HG03103 (cell line): ENCODE data around the gene KRTAP5-6.

ENCODE experiments used
- ATAC-seq: cut with Tn5 transposase; IDR thresholded peaks from one replicate; pipeline ENCODE4 v1.9.1; 2021; ENCODE audit warnings: low read depth; ENCODE audit not compliant: unreplicated experiment

KRTAP5-6 gene

DNA sequence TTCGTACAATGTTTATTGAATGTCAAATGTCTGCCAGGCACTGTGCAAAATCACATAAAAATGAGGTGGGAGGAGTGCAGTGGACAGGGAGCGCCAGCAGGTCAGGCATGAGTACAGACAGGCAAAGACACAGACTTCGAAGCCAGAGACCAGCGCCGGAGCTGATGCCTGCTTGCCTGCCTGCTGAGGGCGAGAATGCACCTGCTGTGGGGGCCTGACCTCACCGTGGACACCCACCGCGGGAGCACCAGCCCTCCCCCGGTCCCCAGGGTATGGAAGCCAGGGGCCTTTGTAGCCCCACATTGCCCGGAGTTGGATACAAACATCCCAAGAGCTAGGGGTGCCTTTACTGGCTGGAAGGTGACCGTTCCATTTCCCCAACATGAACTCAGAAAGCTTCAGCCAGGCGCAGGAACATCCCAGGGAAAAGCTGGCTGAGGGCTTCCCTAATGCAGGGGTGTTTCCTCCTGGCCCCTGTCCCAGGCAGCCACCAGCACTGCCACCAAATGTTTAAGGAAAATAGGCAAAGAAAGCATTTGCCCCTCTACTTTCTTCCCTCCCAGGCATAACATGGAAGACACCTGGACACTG is 35.5 kb downstream of the KRTAP5-6 start:
- ATAC-seq = no peak

DNA sequence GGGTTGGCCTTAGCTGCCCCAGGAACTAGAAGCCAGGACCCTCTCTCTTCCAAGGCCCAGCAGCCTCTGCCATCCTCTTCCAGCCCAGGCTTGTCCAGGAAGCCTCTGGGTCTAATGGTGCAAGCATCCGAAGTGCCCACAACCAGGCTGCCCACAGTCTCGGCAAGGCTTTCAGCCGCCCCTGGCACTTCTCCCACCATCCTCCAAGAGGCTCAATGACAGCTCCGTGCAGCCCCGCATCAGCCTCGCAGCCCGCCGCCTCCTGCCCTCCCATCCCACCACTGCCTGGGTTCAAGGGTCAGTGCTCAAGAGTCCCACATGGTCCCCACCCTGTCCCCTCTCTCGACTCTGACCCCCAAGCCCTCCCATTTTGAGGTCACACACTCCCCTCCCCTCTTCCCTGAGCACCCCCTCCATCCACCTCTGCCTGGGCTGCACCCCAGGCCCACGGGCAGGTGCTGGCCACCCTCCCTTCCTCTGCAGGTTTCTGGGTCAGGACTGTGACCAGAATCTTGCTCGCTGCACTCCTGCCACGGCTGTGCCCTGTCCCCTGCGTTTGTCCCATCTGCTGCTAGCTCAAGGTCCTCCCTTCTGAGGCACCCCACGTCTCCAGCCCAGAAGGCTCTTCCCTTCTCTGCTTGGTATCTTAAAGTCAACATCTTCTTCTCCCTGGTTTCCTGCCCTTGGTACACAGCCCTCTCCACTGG is 36.2 kb downstream of the KRTAP5-6 start:
- no peak for ATAC-seq

DNA sequence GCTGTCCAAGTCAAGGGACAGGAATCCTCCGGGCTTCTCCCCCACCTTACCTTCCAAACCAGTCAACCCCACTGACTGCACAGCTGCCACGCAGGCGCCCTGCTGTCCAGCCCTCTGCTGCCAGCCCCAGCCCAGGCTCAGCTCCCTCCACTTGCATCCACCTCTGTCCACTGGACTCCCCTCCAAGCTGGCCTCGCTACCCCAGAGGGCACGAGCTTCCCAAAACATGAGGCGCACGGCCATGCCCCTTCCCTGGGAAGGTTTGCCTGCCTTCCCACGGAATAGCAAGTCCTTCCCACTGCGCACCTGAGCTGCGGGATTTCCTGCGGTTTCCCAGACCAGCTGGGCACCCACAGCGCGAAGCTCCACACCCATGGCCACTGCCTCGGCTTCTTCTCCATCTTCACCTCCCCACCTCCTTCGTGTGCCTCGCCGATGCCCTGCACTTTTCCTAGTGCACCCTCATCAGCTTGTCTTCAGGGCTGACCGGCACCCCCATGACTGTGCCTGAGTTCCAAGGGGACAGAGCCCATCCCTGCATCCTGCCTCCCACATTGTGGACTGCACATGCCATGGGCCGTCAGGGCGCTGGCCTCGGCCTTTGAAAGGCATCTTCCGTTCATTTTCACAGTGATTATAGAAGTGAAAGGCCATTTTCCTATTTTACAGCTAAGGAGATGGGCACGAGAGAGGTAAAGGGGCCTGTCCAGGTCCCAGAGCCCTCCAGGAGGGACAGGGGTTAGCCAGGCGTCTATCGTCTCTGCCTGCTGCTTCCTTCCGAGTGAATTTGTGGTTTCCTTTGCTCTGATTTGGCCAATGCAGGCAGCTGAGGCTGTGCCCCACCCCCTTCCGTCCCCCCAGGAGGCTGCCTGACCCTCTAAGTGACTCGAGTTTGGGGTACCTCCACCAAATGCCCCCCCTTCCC is 37.0 kb downstream of the KRTAP5-6 start:
- no peak for ATAC-seq

DNA sequence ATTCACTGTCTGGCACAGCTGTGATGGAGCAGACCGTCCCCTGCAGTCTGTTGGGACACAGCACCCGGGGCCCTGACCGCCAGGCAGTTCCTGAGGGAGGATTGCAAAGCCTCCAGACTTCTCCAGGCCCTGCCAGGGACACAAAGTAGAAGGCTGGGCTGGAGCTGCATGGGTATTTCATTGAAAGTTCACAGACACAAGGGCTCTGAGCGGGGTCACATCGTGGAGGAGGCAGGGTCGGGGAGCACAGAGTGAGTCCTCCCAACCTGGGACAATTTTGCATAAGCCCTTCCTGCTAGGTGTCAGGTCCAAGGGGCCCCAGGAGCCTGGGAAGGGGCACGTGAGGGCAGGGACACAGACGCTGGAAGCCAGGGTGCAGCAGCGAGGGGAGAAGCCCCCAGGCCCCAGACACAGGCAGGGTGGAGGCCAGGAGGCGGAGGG is 37.7 kb downstream of the KRTAP5-6 start:
- ATAC-seq = no peak

DNA sequence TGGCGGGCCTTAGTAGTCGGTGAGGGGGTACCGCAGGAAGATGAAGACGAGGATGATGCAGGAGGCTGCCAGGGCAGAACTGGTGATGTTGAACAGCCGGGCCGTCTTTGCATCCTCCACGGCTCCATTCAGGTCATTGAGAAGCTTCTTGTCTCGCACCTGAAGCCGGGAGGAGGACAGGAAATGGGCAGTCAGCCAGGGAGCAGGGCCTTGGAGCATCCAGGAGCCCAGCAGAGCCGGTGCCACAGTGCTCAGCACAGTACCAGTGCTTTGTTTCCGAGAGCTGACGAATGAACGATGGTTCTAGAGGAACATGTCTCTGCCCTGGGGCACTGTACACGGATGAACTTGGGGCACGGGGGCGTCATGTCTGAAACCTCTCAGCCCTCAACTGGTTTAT is 38.3 kb downstream of the KRTAP5-6 start:
- no peak for ATAC-seq

DNA sequence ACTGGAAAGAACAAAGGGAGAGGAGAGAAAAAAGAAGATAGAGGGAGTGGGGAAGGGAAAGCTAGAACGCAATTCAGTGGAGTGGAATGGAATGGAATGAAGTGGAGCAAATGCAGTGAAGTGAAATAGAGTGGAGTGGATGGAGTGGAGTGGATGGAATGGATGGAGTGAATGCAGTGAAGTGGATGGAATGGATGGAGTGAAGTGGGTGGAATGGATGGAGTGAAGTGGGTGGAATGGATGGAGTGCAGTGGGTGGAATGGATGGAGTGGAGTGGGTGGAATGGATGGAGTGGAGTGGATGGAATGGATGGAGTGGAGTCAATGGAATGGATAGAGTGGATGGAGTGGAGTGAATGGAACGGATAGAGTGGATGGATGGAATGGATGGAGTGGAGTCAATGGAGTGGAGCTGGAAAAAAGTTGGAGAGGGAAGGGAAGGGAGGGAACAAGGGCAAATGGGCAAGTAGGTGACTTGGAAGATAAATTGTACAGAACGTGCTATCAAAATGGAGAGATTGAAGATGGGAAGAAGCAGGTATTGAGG is 39.5 kb downstream of the KRTAP5-6 start:
- ATAC-seq = no peak

DNA sequence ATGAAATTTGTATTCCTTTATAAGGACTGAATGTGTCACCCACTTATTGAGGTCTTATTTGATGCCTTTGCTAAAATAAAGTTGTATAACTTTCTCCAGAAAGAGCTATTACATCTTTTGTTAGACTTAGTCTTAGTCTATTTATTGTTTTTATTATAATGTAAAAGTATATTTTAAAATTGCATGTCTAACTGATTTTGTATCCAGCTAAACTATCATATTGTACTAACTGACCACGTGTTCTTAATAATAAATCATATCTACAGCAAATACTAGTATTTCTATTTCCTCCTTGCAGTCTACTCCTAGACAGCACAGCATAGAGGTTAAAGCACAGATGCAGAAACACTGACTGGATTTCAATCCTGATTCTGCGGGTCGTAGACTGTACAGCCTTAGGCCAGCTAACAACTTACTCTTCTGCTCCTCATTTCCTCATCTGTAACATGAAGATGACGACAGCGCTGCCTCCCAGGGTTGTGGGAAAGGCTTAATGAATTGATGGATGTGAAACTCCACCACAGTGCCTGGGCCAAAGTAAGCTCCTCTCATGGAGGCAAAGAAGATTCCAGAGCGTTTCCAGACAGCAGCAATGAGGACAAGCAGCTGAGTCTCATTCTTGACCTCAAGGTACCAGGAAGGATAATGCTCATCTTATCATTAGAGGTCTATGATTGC is 40.2 kb downstream of the KRTAP5-6 start:
- no peak for ATAC-seq

DNA sequence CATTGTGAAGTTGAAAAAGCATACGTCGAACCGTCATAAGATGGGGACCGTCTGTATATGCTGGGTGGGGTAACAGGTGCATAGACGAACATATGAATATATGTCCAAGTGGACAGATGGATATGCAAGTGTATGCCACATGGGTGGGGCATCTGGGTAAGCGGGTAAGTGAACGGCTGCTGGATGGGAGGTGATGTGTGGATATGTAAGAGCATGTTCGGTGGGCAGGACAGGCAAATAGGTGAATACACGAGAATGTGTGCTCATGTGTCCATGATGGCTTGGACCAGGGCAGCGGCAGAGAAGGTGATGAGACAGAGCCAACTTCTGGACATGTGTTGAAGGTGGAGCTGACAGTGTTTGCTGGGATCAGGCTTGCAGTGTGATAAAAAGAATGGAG is 41.4 kb downstream of the KRTAP5-6 start:
- ATAC-seq = no peak

DNA sequence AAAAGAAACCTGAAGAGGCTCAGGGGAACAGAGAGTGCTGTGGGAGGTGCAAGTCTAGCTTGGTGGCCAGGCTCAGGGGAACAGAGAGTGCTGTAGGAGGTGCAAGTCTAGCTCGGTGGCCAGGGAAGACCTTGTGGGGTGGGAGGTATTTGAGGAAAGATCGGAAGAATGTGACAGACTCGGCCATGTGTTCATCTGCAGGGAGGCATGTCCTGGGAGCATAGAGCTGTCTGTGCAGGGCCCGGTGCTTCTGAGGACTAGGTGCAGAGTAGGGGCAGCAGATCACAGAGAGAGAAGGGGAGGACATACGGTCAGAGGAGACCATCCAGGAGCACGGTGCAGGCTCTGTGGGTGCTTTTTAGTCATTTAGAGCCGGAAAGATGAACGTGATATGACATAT is 42.6 kb downstream of the KRTAP5-6 start:
- no peak for ATAC-seq

DNA sequence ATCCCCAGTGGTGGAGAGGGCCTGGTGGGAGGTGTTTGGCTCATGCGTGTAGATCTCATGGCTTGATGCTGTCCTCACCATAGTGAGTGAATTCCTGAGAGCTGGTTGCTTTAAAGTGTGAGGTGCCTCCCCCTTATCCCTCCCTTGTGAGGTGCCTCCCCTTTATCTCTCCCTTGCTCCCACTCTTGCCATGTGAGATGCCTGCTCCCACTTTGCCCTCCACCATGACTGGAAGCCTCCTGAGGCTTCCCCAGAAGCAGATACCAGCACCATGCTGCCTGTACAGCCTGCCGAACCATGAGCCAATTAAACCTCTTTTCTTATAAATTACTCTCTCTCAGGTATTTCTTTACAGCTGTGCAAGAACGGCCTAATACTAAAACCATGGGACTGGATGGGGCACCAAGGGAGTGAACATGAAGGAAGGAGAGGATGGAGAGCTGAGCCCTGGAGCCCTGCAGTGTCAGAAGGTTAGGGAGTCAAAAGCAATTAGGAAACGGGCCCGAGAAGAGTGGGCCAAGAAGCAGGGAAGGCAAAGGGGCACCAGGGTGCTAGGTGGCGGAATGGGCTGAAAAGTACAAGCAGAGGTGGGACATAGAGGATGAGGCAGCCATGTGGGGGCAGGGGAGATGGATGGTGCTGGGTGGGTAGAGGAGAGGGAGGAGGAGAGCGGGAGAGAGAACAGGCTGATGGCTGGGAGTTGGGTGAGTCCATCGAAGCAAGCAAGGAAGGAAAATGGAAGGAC is 44.0 kb downstream of the KRTAP5-6 start:
- no peak for ATAC-seq

DNA sequence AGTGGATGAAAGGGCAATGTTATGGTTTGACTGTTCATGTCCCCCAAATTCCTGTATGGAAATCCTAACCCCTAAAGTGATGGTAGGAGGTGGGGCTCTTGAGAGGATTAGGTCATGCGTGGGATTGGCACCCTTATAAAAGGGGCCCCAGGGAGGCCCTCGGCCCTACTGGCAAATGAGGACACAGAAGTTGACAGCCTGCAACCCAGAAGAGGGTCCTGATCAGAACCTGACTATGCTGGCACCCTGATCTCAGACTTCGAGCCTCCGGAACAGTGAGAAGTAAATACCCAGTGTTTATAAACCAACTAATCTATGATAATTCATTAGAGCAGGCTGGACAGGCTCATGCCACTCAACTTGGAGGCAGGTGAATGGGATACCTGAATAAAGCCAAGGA is 44.7 kb downstream of the KRTAP5-6 start:
- ATAC-seq = no peak

DNA sequence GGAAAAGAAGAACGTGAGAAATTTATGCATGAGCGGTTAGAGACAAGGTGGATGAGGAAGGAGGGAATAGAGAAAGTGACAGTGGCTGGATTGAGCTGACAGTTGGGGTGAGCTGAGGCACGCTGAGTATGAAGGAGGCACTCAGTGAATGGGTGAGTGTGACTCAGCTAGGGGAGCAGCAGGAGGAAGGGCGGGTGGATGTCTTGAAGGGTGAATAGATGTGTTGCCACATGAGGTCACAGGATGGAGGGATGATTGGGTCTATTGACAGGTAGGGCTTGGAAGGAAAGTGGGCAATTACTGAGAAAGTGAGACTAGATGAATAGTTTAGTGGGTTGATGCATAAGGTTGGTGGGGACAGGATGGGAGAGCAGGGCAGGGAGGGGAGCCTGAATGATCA is 45.4 kb downstream of the KRTAP5-6 start:
- ATAC-seq = no peak

DNA sequence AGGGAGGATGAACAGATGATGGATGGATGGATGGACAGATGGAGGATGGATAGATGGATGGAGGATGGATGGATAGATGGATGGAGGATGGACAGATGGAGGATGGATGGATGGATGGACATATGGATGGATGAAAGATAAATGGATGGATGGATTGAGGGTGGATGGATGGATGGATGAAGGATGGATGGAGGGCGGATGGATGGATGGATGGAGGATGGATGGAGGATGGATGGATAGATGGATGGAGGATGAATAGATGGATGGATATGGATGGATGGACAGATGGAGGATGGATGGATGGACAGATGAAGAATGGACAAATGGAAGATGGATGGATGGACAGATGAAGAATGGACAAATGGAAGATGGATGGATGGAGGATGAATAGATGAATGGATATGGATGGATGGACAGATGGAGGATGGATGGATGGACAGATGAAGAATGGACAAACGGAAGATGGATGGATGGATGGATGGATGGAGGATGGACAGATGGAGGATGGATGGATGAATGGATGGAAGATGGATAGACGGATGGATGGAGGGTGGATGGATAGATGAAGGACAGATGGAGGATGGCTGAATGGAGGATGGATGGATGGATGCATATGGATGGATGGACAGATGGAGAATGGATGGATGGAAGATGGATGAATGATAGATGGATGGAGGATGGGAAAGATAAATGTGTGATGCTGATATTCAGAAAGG is 46.0 kb downstream of the KRTAP5-6 start:
- no peak for ATAC-seq

DNA sequence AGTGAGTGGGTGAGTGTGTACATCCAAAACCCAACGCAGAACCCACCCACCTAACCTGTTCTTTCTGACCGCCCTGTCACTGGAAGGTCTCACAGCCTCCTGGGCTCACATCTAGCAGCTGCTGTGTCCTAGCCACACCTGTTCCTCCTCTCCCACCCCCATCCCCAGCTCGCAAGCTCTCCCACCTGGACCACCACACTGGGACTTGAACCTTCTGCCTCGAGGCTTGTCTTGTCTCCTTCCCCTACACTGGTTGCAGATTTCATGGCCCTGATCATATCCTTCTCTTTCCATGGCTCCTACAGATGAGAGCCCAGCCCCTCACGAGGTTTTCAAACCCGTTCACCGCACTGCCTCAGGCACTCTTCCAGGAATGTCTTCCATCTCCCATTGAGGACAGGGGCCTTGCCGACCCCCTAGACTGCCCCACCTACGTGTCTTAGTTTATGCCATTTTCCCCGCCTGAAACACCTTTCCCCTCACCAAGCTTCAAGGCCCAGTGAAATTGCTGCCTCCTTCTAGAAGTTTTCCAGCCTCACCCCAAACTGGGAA is 46.7 kb downstream of the KRTAP5-6 start:
- no peak for ATAC-seq

DNA sequence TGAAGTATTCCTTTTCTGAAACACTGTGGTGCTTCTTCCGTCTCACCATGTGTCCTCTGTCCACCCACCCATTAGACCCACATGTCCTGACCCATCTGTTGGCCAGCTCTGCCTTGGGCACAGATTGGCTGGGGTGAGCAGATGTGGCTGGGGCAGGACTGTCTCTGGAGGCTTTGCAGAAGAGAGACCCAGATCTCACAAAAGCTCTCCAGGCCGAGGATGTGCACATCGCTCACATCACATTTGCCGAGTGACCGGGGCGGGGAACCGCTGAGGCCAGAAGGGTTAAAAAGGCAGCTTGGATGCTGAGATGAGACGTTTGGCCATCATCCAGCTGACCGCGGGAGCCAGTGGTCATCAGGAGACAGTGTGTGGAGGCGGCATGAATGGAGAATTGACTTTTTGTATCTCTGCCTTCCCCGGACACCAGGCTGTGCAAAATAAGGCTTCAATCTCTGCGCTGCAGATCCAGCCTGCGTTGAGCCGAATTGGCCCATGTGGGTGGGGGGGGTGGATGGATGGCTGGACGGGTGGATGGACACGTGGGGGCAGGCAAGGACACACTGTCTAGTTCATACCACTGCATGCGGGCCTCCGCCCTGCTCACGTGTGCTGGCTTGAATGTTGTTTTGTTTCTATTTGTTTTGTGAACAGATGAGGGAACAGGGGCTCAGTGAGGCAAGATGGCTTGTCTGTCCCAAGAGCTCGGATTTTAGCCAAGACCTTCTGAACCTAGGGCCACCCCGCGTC is 47.3 kb downstream of the KRTAP5-6 start:
- ATAC-seq = no peak

DNA sequence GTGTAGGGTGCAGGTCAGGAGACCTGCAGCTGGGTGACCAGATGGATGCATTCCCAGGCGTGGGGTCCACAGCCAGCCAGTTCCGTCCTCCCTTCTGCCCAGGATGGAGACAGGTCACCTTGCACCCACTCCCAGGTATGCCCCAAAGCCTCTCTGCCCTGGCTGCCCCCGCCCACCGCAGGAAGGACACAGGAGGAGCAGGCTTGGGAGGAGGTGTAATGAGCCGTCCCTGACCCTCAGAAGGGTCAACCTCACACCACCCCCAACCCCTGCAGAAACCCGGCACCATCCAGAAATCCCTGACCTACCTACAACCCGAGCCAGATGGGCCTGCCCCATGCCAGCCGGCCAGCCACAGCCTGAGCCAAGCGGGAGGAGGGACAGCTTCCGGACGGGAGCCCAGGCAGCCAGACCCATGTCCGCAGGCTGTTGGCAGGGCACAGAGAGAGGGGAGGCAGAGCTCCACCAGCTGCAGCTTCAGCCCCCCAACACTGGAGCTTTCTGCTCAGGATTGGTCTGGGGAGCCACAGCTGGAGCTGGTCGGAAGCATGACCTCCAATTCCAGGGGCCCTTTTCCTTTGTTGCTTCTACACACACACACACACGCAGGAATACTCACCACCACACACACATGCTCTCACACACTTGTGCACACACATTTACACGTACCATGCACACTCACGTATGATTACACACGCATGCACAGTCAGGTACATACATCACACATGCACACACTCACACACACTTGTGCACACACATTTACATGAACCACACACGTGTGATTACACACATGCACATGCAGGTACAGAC is 48.1 kb downstream of the KRTAP5-6 start:
- no peak for ATAC-seq

DNA sequence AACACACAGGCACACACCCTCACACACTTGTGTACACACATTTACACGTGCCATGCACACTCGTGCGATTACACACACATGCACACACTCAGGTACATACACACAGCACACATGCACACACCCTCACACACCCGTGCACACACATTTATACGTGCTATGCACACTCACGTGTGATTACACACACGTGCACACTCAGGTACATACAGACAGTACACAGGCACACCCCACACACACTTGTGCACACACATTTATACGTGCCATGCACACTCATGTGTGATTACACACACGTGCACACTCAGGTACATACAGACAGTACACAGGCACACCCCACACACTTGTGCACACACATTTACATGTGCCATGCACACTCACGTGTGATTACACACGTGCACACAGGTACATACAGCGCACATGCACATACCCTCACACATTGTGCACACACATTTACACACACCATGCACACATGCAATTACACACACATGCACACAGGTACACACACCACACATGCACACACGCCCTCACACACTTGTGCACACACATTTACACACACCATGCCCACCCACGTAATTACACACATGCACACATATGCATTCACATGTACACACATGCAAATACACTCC is 48.8 kb downstream of the KRTAP5-6 start:
- ATAC-seq = no peak
